Measurements from ENCODE around the gene MRPS21.
"Not testable (repeated sequence)": the region's sequence is repeated elsewhere in the genome, so short reads cannot be mapped to it uniquely, and the experiment has no call there.

MRPS21 gene

DNA sequence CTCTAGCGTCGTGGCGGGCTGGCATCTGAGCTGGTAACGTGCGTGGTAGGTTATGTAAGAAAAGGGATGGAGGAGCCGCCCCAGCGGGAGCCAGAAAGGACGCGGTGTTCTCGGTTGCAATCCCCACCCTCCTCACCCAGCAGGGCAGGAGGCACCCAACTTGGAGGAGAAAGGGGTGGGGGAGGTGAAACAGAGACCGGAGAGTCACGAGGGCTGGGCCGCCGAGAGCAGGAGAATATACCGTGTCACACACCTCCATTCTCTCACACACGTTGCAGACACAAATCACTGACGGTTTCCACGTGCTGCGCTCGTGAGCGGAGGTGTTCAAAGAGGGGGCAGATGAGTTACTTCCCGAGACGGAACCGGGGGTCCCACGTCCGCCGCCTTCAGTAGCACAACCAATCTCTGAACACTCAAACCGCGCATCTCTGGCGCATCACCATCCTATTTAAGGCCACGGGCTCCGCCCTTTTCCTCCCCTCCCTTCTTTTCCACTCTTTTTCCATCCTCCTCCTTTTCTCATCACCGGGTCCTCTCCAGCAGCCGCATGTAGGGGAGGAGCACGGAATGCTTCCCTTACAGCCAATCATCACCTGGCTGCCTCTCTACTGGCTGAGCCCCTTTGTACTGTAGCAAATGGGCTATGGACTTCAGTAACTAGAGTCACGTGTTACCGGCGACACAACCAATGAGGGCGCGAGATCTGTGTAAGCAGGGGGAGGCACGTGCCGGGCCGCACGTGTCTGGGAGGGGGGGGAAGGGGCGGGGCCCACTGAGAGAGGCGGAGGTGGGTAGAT, 11.7 kb upstream of the MRPS21 start, which contains the start of gene CIART:
Gene CIART (plus strand): TSS at position 797 of the 800 bp plus-strand sequence. CDS start 714 bp downstream, outside the sequence.
- peak; percentile 47 for DNase-seq (ENCODE audit: low read depth, low spot score)

DNA sequence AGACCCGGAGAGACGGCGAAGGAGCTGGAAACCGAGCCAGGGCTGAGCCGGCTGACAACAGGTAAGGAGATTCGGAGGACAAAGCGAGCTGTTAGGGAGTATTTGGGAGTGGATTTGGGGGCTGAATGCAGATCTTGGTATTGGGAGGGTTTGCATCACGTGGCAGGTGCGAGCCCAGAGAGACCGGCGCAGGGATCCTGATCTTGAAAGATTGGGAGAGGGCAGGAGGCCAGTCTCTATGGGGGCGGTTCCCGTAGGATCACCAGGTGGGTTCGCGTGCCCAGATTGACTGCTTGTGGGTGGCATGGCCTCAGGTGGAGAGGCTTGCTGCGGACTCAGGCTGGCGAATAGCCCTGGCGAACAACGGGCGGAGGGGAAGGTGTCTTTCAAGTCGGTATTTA, 11.1 kb upstream of the MRPS21 start:
- no peak for DNase-seq (ENCODE audit: low read depth, low spot score)

DNA sequence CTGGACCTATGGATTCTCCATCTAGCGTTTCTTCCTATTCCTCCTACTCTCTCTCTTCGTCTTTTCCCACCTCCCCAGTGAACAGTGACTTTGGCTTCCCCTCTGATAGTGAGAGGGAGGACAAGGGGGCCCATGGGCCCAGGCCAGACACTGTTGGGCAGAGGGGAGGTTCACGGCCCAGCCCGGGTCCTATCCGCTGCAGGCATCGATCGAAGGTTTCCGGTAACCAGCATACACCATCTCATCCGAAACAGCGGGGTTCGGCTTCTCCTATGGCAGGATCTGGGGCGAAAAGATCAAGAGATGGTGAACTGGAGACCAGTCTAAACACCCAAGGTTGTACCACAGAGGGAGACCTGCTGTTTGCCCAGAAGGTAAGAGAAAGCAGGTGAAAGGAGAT, 10.4 kb upstream of the MRPS21 start:
- DNase-seq (ENCODE audit: low read depth, low spot score): no peak

DNA sequence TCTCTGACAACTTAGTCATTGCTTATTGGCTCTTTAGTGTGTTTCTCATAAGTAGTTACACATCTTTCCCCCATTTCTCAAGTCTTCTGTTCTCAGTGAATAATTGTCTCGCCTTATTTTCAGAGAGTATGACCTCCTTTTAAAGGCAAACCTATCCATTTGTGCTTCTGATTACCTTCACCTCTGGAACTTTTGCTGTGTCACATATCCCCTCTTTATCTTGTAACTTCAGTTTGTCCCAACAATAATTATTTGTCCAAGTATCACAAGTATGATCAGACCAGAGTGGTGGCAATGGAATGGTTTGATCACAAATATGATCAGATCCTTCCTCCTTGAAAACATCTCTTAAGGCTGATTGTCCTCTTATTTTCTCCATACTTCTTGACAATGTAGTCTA, 5.3 kb upstream of the MRPS21 start:
- DNase-seq (ENCODE audit: low read depth, low spot score): no peak

DNA sequence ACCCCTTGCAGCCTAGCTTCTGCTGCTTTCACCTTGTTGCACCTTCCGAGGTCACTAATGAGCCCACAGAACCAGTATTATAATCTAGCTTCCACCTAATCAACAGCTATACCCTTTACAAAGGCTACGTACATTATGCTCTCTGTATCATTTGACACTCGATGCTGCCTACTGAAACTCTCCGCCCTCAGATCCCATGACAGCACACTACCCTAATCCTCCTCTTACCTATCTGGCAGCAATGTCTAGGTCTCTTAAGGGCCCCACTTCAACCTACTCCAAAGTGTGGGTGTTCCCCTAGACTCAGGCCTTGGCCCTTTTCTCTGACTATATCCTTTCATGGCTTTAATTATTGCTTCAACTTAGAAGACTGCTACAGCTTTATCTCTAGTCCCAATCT, 4.8 kb upstream of the MRPS21 start:
- no peak for DNase-seq (ENCODE audit: low read depth, low spot score)

DNA sequence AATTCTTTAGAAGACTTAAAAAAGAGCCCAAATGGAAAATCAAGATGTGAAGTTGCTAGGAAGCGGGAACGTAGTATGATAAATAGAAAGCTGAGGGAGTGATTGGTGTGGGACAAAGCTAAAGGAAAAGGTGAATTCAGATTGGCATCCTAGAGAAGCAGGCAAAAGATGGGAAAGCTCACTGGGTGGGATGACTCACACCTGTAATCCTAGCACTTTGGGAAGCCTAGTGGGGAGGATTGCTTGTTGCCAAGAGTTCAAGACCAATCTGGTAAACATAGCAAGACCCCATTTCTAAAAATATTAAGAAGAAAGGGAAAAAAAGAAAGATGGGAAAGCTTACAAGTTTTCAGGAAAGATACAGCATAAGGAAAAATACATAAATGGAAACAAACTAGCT, 1.8 kb downstream of the MRPS21 start:
- no peak for DNase-seq (ENCODE audit: low read depth, low spot score)

DNA sequence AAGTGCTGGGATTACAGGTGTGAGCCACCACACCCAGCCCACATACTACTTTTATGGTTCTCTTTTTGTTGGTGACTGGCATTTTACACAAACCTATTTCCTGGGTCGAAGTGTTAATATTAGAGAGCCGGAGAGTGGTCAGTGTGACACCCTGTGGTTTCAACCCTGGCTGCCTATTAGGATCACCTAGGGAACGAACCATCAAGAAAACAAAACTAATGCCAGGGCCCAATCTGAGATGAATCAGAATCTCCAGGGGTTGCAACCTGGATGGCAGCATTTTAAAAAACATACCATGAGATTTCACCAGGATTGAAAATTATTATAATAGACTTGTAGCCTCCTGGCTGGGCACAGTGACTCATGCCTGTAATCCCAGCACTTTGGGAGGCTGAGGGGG, 6.1 kb downstream of the MRPS21 start:
- DNase-seq (ENCODE audit: low read depth, low spot score): no peak

DNA sequence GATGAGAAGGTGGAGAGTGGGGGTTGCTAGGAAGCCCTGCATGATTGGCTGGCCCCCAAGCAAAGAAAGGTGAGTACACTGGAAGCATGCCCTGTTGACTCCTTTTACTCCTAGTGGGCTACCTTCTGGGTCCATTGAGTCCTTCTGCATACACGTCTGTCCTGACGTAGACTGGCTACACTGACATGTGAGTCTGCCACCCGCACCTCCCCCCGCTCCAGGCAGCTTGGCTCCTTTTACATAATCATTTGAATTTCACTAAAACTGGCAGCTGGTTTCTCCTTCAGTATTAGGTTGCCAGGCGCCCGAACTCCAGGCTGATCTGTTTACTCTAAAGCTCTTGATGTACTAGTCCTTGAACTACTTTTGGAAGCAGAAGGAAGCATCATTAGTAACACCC, 8.7 kb downstream of the MRPS21 start:
- no peak for DNase-seq (ENCODE audit: low read depth, low spot score)

DNA sequence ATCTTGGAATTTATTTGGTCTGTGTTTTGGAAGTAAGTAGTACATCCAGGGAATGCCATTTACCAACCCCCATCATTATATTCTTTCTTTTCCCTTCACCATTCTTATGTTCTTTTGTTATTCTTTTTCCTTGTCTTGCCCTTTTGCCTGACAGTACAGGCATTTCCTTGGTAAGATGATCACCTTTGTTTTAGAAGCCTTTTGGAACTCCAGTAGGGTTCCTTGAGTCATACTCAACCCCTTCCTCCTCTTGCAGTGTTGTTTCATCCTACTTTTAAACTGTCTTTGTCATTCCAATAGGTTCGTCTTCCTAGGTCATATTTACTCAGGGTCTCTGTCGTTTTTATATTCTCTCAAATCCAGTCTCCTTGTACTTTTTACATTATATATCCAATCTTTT, 9.2 kb downstream of the MRPS21 start:
- no peak for DNase-seq (ENCODE audit: low read depth, low spot score)

DNA sequence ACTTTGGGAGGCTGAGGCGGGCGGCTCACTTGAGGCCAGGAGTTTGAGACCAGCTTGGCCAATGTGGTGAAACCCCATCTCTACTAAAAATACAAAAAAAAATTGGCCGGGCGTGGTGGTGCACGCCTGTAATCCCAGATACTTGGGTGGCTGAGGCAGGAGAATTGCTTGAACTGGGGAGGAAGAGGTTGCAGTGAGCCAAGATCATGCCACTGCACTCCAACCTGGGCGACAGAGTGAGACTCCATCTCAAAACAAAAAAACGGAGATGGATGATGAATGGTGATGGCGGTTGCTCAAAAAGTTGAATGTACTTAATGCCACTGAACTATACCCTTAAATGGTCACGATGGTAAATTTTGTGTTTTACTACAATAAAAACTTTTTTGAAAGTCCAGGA, 14.9 kb downstream of the MRPS21 start:
- DNase-seq (ENCODE audit: low read depth, low spot score): not testable (repeated sequence)

DNA sequence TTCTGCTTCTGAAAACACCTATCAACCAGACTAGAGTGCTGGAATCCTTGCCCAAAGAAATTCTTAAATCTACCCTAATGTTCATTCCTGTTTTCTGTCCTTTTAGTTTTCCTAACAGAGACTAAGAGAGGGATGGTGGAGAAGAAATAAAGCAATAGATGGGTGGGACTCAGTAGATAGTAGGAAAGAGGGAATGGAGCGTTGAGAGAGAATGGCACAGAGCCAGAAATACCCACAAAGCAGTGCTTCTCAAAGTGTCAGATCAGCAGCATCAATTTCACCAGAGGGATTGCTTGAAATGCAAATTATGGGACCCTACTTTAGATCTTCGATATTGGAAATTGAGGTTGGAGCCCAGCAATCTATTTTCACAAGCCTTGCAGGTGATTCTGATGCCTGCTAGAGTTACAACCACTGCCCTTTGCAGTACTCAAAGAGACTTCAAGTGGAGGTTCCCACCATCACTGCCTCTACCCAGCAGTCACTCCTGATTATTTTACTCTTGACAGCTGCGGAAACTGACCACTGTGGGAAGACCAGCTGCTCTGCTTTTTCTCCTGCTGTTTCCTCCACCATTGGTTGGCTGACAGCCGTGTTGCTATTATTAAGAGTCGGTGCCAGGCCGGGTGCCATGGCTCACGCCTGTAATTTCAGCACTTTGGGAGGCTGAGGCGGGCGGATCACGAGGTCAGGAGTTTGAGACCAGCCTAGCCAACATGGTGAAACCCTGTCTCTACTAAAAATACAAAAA, 16.3 kb downstream of the MRPS21 start:
- DNase-seq (ENCODE audit: low read depth, low spot score): no peak

DNA sequence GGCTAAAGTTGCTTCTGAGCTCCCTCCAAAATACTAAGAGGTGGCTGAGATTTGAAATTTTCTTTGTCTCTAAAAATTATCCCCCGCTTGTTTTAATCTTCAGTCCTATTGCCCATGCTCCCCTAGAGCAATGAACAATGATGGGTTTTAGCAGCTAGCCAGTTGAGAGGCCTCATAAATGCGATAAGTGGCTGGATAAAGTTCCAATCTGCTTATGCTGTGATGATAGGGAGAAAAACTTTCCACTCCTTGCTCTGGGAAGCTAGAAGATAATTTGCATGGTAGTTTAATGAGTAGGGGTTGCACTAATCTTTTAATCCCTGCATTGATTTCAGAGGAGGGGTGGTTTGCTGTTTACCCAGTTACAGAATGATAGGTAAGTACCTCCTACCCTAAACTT, 18.1 kb downstream of the MRPS21 start:
- DNase-seq (ENCODE audit: low read depth, low spot score): no peak

DNA sequence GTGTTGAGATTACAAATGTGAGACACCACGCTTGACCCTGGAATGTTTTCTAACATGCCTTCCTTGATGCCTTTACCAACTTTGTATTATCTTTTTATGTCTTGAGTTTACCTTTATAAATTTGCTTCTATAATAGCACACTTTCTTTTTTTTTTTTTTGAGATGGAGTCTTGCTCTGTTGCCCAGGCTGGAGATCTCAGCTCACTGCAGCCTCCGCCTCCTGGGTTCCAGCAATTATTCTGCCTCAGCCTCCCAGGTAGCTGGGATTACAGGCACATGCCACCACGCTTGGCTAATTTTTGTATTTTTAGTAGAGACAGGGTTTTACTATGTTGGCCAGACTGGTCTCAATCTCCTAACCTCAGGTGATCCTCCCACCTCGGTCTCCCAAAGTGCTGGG, 21.0 kb downstream of the MRPS21 start:
- not testable (repeated sequence) for DNase-seq (ENCODE audit: low read depth, low spot score)

DNA sequence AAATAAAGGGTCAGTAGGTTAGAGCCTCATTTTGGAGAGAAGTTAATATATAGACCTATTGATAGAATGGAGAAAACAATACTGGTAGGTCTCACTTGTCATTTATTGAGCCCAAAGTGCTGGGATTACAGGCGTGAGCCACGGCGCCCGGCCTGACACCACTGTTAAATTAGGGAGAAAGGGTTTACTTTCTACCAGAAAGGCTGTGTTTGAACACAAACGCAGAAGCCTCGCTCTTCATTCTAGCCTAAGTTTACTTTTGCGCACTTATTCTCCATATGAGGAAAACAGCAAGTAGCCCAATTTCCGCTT, 27.0 kb downstream of the MRPS21 start:
- DNase-seq (ENCODE audit: low read depth, low spot score): no peak

DNA sequence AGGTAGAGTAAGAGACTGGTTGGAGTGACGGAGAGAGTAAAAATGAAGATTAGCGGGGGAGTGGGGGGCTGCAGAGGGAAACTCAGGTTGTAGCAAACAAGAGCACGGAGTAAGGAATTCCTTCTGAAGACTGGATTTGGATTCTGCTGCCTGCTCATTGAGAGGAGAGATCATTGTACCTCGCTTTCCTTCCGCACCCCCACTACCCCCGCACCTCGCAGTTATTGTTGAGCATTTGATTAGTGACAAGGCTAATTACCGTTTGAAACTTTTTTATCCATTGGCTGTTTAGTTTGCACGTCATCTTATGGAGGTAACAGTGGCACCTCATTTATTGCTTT, 28.1 kb downstream of the MRPS21 start:
- no peak for DNase-seq (ENCODE audit: low read depth, low spot score)

DNA sequence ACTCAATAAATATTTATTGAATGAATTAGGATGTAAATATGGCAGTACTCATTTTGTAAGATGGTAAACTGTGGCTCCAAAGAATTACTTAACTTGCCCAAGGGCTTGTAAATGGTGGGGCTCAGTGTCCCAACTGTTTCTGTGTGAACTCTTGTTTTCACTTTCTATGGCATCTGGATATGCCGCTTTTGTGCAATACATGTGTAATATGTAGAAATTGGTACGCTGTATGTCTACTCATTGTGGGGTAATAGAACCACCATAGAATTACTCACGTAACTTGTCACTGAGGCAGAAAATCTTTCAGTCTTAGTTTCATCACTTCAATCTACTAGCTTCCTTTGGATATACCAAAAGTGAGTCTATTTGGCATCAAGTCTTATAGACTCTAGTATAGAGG, 28.6 kb downstream of the MRPS21 start:
- DNase-seq (ENCODE audit: low read depth, low spot score): no peak

DNA sequence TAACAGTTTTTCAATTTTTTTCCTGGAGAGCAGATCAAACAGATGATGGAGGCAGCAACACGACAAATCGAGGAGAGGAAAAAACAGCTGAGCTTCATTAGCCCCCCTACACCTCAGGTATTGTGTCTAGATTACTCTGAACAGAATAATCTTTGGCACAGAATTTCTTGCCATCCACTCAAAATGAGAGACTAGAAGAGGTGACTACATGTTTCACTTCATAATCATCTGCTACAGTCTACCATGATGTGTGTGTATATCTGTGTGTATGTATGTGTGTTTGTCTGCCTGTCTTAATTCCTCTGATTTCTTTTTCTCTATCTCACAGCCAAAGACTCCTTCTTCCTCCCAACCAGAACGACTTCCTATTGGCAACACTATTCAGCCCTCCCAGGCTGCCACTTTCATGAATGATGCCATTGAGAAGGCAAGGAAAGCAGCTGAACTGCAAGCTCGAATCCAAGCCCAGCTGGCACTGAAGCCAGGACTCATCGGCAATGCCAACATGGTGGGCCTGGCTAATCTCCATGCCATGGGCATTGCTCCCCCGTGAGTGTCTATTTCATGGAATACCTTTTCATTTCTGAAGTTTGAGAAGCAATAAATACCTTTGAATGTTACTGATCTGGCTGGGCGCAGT, 39.1 kb downstream of the MRPS21 start:
- DNase-seq (ENCODE audit: low read depth, low spot score): no peak

DNA sequence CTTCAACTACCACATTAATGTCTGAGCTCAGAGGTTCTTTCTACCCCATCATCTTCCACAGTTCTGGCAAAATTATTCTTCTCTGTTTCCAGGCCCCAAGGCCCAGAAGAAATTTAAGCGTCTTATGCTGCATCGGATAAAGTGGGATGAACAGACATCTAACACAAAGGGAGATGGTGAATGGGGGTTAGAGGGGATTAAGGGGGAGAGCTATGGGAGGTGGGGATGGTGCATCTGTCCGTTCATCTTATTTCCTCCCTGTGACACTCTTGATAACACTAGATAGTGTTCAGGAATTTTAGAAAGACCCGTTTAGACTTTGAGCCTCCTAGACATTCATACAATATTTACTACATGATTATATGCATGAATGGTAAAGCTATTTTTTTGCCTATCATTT, 52.7 kb downstream of the MRPS21 start:
- DNase-seq (ENCODE audit: low read depth, low spot score): no peak

DNA sequence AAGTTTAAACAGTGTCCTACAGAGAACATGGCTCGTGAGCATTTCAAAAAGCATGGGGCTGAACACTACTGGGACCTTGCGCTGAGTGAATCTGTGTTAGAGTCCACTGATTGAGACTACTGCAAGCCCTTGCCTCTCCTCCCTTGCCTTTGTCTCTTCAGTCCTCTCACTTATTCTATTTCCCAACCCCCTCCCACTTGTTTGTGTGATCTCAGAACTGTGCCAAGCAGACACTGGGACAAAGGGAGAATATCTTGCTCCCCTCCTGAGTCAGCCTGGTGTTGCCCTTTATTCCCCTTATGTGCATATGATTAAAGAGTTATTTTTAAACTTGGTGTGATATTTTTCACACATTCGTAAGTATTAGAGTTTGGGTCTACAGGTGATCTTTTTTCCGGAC, 59.2 kb downstream of the MRPS21 start:
- DNase-seq (ENCODE audit: low read depth, low spot score): no peak

All from activated naive CD8-positive, alpha-beta T cell treated with anti-CD3 and anti-CD28 coated beads, Interleukin-2, amount 50 U/mL, for 16 hours (primary cell).